Suprapubic skin (tissue), 4 donors: ENCODE results near the gene TENT4B. TPM values are rescaled to one million over a fixed set of nuclear protein-coding genes. Genes with fewer than 3 reads are reported as not detected.

ENCODE experiments used
- DNase-seq, 2 donors: peaks; one replicate each; pipeline ENCODE4 v3.0.0-alpha.2; 2019; ENCODE audit warnings: low spot score in 2 of 2
- H3K27ac ChIP-seq: fragments of 200-600 bp; sonication (generic); one replicate; pipeline ENCODE4 v1.5.1; 2019
- H3K27me3 ChIP-seq: fragments of 200-600 bp; sonication (generic); one replicate; pipeline ENCODE4 v1.5.1; 2019
- H3K36me3 ChIP-seq: fragments of 200-600 bp; sonication (generic); one replicate; pipeline ENCODE4 v1.5.1; 2019
- H3K4me1 ChIP-seq: fragments of 200-600 bp; sonication (generic); one replicate; pipeline ENCODE4 v1.5.1; 2019
- H3K4me3 ChIP-seq: fragments of 200-600 bp; sonication (generic); one replicate; pipeline ENCODE4 v1.5.1; 2019; ENCODE audit warnings: mild to moderate bottlenecking
- H3K9me3 ChIP-seq: fragments of 200-600 bp; sonication (generic); one replicate; pipeline ENCODE4 v1.5.1; 2019
- EP300 ChIP-seq: sonication (generic); formaldehyde crosslinking; IDR thresholded peaks from one replicate; pipeline ENCODE4 v1.6.1; 2017; ENCODE audit warnings: antibody characterized with exemption
- POLR2A ChIP-seq, 2 donors: fragments of 450-650 bp; IDR thresholded peaks; one replicate each; pipeline ENCODE4 v1.6.1; 2017; ENCODE audit warnings: antibody characterized with exemption in 2 of 2, mild to moderate bottlenecking in 2 of 2, moderate library complexity in 2 of 2
- POLR2AphosphoS5 ChIP-seq, 3 donors: sonication (generic); formaldehyde crosslinking; IDR thresholded peaks; one replicate each; pipeline ENCODE4 v1.6.1; 2017; ENCODE audit warnings: antibody characterized with exemption in 3 of 3
- WGBS: methylation state at CpG from one replicate; pipeline ENCODE4 v1.1.5; 2018; 5-methylcytosine and 5-hydroxymethylcytosine counted together
- total RNA-seq, 4 donors: library from RNA; depleted of rRNA; stranded (reverse); fragments of >200 nt; gene quantifications; one replicate each; pipeline ENCODE4 v1.1.0, GENCODE V29; 2016
- TF ChIP-seq, protein P1 (sequence below), 2 donors: fragments of 200-600 bp in 1 of 2; fragments of 450-650 bp in 1 of 2; sonication (generic) in 1 of 2; IDR thresholded peaks; one replicate each; pipeline ENCODE4 v1.5.1; 2016 to 2019; ENCODE audit warnings: antibody characterized with exemption in 2 of 2, mild to moderate bottlenecking in 1 of 2, moderate library complexity in 1 of 2

TENT4B gene
- total RNA-seq, 4 donors from 2014 or later, result 10.8 to 15.7 (median 12.9) TPM

DNA sequence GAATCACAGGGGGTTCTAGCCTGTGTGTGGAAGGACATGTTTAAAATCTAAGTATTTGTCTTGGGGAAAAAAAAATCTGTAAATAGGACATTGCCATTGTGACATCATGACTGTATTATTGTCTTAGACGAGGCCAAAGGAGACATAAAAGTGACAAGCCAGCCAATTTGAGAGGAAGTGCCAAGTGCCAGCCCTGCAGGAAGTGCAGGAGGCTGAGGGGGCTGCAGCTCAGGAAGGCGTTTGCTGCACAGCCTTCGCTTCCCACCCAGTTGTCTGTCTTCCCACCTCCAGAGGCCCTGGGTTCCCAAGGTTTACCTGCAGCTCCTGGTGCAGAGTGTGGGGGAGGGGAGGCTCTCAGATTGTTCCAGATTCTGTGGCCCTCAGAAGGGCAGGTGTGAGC lies 114.5 kb downstream of the TENT4B start:
- H3K36me3 ChIP-seq, result no peaks in the 10 kb centered on the region
- H3K27ac ChIP-seq, result peak overlapping the region; percentile 45
- no peak for DNase-seq
- H3K9me3 ChIP-seq, result no peaks in the 10 kb centered on the region
- H3K4me1 ChIP-seq, result peaks cover 19% of the 10 kb centered on the region
- no peaks in the 10 kb centered on the region for H3K27me3 ChIP-seq
- WGBS, result 47% methylated on average over 3 of the region's 3 CpGs
- H3K4me3 ChIP-seq, result peak overlapping the region; percentile 35
- no peak for TF ChIP-seq POLR2AphosphoS5 (IDR thresholded peaks at IDR 0.05)
- no peak for TF ChIP-seq EP300
- TF ChIP-seq, protein P1, sequence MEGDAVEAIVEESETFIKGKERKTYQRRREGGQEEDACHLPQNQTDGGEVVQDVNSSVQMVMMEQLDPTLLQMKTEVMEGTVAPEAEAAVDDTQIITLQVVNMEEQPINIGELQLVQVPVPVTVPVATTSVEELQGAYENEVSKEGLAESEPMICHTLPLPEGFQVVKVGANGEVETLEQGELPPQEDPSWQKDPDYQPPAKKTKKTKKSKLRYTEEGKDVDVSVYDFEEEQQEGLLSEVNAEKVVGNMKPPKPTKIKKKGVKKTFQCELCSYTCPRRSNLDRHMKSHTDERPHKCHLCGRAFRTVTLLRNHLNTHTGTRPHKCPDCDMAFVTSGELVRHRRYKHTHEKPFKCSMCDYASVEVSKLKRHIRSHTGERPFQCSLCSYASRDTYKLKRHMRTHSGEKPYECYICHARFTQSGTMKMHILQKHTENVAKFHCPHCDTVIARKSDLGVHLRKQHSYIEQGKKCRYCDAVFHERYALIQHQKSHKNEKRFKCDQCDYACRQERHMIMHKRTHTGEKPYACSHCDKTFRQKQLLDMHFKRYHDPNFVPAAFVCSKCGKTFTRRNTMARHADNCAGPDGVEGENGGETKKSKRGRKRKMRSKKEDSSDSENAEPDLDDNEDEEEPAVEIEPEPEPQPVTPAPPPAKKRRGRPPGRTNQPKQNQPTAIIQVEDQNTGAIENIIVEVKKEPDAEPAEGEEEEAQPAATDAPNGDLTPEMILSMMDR (IDR thresholded peaks at IDR 0.05), result no peak
- TF ChIP-seq POLR2A (IDR thresholded peaks at IDR 0.05), result no peak

DNA sequence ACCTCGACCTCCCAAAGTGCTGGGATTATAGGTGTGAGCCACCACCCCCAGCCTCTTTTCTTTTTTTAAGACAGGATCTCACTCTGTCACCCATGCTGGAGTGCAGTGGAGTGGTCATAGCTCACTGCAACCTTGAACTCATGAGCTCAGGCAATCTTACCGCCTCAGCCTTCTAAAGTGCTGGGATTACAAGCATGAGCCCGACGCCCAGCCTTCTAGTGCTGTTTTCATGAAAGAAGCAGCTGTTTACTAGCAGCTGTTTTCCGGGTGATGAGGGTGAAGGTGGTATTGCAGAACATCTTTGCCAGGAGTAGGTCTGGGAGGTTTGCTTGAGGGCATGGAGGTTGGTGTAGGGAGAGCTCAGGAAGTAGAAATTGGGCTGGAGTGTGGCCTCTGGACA lies 115.2 kb downstream of the TENT4B start:
- Histone ChIP-seq H3K27ac (no peak overlapping the region), H3K27me3 (no peaks in the 10 kb centered on the region), H3K4me3 (no peak overlapping the region), H3K4me1 (peaks cover 21% of the 10 kb centered on the region), H3K36me3 (no peaks in the 10 kb centered on the region), H3K9me3 (no peaks in the 10 kb centered on the region)
- TF ChIP-seq POLR2AphosphoS5 (IDR thresholded peaks at IDR 0.05), result no peak
- 87% methylated on average over 5 of the region's 5 CpGs for WGBS
- no peak for DNase-seq

DNA sequence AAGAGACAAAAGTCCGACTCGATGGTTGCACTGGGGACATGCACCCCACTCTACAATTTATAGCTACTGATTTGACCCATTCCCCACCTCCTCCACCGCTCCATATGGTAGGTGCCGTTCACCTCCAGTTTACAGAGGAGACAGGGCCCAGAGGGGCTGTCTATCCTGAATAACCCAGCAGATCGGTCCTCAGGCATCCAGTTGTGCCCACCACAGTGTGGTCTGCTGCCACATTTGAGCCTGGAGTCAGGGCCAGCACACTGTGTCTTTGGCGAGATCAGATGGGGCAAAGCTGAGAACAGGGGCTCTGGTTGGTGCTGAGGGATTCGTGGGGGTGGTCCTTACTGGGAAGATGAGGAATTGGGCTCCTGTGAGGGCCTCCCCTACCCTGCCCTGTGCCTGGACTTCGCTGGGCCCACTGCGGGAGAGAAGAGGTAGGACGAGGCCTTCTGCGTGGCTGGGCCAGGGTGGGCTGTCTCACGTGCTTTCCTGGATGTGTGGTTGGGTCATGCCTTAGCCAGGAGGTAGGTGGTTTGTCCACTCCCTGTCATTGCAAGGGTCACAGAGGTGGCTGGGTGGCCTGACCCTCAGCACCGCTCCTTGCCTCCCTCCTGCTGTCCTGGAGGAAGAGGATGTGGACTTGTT lies 116.1 kb downstream of the TENT4B start:
- H3K27ac ChIP-seq, result no peak overlapping the region
- DNase-seq, result peak in 1 of 2 donors; percentile 60
- WGBS, result 85% methylated on average over 6 of the region's 13 CpGs
- peaks cover 25% of the 10 kb centered on the region for H3K4me1 ChIP-seq
- TF ChIP-seq, protein P1 (IDR thresholded peaks at IDR 0.05), result no peak
- TF ChIP-seq POLR2AphosphoS5 (IDR thresholded peaks at IDR 0.05) (no peak), POLR2A (IDR thresholded peaks at IDR 0.05) (no peak), EP300 (no peak)
- H3K4me3 ChIP-seq, result no peak overlapping the region
- no peaks in the 10 kb centered on the region for H3K36me3 ChIP-seq
- no peaks in the 10 kb centered on the region for H3K27me3 ChIP-seq
- H3K9me3 ChIP-seq, result no peaks in the 10 kb centered on the region

DNA sequence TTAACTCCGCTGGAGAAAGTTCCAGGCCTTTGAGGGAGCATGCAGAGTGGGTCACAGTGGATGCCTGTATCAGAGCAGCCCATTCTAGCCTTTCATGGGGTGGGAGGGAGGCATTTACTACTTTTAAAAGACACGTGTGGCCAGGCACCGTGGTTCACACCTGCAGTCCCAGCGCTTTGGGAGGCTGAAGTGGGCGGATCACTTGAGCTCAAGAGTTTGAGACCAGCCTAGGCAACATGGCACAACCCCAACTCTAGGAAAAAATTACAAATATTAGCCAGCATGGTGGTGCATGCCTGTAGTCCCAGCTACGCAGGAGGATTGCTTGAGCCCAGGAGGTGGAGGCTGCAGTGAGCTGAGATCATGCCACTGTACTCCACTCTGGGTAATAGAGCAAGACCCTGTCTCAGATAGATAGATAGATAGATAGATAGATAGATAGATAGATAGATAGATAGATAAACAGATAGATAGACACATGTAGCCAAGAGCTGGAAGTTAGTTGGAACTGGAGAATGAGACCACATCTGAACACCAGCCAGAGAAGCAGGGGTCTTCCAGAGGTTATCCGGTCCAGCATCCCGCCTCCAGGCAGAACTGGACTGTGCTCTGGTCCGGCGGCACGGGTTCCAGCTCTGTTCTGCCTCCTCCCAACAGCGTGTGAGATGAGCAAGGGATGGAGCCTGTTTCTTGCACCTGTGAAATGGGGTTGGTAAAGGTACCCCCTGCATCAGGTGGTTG lies 116.8 kb downstream of the TENT4B start:
- no peak overlapping the region for H3K4me3 ChIP-seq
- H3K4me1 ChIP-seq, result peaks cover 25% of the 10 kb centered on the region
- no peak overlapping the region for H3K27ac ChIP-seq
- WGBS, result 88% methylated on average over 12 of the region's 12 CpGs
- H3K9me3 ChIP-seq, result no peaks in the 10 kb centered on the region
- DNase-seq, result no peak
- no peaks in the 10 kb centered on the region for H3K36me3 ChIP-seq
- no peaks in the 10 kb centered on the region for H3K27me3 ChIP-seq
- TF ChIP-seq POLR2A (IDR thresholded peaks at IDR 0.05), result no peak
- TF ChIP-seq EP300, result no peak
- TF ChIP-seq POLR2AphosphoS5 (IDR thresholded peaks at IDR 0.05), result no peak
- TF ChIP-seq, protein P1 (IDR thresholded peaks at IDR 0.05), result no peak

DNA sequence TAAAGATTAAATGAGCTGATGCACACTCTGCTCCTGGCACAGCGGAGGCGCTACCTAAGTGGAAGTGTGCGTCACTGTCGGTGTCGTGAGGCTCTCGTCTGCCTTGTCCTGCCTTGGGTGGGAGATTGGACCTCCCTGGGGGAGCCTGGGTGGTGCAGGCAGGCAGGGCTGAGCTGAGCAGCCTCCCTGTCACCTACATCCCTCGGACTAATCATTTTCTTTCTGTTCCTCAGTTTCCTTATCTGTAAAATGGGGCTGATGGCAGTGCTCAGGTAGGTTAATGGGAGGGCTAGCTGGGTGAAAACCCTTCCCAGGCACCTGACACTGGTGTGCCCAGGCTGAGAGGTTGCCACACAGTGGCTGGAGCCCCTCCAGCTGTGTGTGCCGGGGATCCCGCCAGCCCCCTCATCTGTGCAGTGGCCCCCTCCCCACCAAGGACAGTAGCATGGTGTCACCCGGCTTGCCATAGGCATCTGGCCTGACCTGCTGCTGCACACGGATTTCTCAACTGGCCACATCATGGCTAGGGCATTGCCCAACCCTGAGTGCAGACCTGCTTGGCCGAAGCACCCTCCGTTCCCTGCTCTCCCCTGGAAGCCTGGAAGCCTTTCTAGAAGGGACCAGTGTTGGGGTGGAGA lies 117.5 kb downstream of the TENT4B start:
- Histone ChIP-seq H3K36me3 (no peaks in the 10 kb centered on the region), H3K27ac (no peak overlapping the region), H3K4me3 (no peak overlapping the region), H3K4me1 (peaks cover 22% of the 10 kb centered on the region), H3K27me3 (no peaks in the 10 kb centered on the region), H3K9me3 (no peaks in the 10 kb centered on the region)
- TF ChIP-seq, protein P1 (IDR thresholded peaks at IDR 0.05), result no peak
- TF ChIP-seq POLR2A (IDR thresholded peaks at IDR 0.05), result no peak
- no peak for TF ChIP-seq POLR2AphosphoS5 (IDR thresholded peaks at IDR 0.05)
- no peak for TF ChIP-seq EP300
- 68% methylated on average over 5 of the region's 13 CpGs for WGBS
- peak in 1 of 2 donors; percentile 60 for DNase-seq
